GM21526 (cell line): Measurements from ENCODE around the gene WDR49.
A peak's percentile ranks its signal among the peaks of the same experiment; 100 is the strongest.
"Not testable (repeated sequence)": the region's sequence is repeated elsewhere in the genome, so short reads cannot be mapped to it uniquely, and the experiment has no call there.

ENCODE experiments used
- ATAC-seq: cut with Tn5 transposase; IDR thresholded peaks from one replicate; pipeline ENCODE4 v1.9.1; 2021; ENCODE audit warnings: moderate library complexity; ENCODE audit not compliant: unreplicated experiment, low FRiP score

WDR49 gene

DNA sequence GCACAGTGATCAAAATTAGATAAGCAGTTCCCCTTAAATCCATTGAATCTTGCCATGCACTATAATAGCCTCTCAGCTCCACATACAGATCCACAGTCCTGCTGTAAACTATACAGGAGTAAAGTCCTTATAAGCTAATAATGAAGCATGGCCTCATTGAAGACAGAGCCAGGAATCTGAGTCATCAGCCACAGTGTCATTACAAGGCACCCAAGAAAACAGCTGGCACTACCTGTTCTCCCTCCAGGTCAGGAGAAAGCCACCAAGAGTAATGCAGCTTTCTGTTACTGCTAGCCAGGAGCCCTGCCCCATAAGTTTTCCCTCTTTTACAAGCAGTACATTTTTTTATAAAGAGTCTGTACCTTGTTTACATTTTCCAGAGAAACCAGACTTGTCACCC lies 27.3 kb downstream of the WDR49 start:
- no peak for ATAC-seq

DNA sequence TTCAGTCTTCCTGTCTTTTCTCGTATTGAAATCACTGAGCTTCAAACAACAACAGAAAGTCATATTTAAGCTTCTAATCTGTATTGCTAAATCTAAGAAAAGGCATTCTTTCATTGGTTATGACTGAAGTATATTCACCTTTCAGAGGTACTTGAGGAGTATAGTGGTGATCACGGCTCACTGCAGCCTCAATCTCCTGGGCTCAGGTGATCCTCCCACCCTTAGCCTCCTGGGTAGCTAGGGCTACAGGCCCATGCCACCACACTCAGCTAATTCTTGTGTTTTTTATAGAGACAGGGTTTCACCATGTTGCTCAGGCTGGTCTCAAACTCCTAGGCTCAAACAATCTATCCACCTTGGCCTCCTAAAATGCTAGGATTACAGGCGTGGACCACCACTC lies 38.7 kb downstream of the WDR49 start:
- no peak for ATAC-seq

DNA sequence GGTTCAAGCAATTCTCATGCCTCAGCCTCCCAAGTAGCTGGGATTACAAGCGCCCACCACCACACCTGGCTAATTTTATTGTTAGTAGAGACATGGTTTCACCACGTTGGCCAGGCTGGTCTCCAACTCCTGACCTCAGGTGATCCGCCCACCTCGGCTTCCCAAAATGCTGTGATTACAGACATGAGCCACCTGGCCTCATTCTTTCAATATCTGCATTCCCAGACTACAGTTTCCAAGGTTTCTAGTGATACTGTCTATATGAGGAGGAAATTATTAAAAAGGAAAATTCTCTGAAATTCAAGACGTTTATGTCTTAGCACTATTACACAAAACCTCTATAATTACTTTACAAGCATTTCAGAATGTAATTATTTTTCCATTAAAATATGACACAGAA lies 39.5 kb downstream of the WDR49 start:
- not testable (repeated sequence) for ATAC-seq

DNA sequence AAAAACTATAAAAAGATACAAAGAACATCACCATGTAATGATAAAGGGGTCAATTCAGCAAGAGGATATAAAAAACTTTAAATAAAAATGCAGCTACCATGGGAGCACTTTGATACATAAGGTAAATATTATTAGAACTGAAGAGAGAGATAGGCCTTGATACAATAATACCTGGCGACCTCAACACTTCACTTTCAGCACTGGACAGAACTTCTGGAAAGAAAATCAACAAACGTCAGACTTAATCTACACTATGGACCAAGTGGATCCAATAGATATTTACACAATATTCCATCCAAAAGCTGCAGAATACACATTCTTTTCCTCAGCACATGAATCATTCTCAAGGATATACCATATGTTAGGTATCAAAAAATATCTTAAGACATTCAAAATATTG lies 42.0 kb downstream of the WDR49 start:
- ATAC-seq, result no peak

DNA sequence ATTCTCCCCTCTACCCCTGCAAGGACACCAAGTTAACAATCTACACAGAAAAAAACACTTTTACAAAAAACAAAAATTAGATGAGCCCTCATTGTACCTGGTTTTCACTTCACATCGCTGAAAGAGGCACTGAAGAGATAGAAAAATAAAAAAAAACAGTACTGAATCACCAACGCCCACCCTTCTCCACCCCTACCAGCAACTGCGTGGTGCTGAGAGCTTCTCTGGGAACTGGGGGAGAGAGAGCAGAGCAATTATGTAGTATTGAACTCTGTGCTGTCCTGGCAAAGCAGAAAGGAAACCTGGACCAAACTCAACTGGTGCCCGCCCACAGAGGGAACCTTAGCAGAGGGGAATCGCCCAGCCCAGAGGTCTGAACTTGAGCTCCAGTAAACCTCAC lies 44.6 kb downstream of the WDR49 start:
- no peak for ATAC-seq

DNA sequence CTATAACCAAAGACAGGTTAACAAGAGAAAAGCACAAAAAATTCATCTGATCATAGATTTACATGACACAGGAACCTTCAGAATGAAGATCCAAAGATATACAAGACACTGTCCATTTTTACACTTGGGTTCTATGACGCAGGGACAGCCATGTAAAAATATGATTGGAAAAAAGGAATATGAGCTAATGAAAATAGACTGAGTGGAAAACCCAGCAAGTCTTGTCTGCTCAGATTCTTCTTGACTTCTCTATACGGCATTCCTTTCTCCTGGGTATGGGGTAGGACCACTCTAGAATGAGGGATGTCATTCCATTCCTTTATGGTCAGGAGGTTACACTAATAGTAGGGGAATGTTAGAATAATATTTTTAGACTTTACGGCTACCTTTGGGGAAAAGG lies 46.9 kb downstream of the WDR49 start:
- ATAC-seq, result no peak

DNA sequence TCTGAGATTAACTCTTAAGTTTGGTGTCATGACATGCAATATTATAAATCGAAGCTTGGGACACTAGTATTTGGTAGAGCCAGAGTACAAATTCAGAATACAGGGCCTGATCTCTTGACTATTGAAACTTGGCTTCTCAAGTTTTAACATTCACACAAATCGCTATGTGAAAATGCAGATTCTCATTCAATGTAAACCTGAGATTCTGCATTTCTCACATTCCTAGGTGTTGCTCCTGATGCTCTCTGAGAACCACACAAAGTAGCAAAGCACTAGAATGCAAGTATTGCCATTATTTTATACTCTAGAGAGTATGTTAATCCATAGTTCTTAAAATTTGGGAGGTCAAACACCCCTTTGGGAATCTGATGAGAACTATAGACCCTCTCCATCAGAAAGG lies 47.9 kb downstream of the WDR49 start:
- no peak for ATAC-seq

DNA sequence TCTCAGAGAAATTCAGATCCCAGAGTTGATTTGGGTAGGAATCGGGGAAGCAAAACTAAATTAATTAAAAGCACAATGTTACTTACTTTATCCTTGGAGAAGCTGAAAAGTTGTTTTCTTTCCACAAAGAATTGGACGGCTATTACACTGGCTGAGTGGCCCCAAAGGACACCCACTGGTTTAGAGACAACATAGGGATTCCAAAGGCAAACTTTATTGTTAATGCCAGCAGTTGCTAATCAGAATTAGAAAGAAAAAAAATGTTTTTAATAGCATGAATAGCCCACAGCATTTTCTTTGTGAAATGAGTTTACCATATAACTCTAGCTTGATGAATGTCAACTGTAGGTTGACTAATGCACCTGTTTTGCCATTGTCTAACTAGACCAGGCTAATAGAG lies 51.7 kb downstream of the WDR49 start:
- ATAC-seq, result no peak

DNA sequence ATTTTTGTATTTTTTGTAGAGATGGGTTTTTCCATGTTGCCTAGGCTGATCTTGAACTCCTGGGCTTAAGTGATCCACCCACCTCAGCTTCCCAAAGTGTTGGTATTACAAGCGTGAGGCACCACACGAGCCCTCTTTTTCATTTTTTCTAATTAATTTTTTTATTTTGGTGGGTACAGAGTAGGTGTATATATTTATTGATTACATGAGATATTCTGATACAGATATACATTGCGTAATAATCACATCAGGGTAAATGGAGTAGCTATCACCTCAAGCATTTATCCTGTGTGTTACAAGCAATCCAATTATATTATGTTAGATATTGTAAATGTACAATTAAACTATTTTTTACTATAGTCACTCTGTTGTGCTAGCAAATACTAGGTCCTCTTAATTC lies 66.1 kb downstream of the WDR49 start:
- ATAC-seq, result no peak

DNA sequence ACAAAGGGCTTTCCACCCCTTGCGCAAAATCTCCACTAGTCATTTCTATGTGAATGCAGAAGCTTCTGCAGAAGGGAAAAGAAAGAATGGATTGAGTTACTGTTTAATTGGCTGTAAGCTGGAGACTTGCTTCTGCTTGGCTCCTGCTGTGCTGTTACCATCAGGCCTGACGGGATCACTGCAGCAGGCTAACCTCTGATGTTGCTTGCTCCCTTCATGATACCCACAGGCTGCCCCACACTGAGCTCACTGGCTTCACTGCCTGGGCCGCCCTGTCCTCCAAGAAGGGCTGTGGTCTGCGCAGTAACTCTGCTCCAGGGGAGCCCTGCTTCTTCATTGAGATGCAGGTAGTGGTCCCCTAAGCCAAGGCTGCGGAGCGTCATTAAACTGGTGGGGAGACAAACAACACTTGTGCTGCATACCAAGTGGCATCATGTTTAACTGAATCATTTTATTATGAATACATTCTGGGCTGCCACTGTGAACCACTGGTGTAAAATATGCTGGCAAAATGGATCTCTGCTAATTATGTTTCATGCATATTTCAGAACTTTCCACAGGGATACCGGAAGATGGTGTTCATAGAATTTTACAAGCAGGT lies 78.6 kb downstream of the WDR49 start:
- no peak for ATAC-seq

DNA sequence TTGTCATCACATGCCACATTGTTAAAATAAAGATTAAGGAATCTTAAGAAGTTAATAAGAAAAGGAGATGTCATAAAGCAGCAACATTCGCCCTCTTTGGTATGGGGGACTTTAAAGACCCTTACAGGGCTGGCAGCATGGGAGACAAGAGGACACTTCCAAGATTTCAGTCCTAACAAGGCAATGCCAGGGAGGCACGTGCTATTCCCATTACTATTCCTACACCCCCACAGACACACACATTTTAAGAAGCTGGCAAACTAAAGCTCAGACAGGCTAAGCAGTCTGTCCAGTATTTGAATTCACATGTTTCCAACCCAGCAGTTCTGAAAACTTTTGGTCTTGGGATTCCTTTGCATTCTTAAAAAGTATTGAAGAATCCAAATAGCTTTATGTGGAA lies 80.8 kb downstream of the WDR49 start:
- no peak for ATAC-seq

DNA sequence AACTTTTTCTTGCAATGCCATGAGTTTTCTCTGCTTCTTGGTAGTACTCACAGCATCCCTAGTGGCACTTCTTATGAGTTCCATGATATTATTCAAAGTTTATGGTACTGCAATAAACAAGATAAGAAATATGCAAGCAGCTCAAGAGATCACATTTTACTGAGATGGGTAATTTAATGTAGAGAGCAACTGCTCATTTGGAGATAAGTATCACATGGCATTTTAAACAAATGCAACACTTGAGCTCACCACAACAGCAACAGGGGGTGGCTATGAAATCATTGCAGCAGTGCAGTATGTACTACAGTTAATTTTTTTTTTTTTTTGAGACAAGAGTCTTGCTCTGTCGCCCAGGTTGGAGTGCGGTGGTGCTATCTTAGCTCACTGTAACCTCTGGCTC lies 85.1 kb downstream of the WDR49 start:
- no peak for ATAC-seq

DNA sequence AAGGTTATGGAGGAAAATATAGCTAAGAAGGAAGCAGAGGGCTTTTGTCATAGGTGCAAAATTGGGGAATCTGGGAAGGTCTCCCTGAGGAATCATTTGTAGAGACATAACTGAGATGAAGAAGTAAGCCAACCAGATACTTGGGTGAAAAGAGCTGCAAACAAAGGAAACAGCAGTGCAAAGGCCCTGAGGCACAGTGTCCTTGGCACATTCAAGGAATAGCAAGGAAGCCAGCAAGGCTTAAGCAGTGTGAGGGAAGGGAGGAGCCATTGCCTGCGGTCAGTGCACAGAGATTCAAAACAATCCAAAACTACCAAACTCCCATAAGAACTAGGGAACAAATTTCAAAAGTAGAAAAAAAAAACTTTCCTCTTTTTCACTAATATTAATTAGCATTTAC lies 88.3 kb downstream of the WDR49 start:
- ATAC-seq, result no peak

DNA sequence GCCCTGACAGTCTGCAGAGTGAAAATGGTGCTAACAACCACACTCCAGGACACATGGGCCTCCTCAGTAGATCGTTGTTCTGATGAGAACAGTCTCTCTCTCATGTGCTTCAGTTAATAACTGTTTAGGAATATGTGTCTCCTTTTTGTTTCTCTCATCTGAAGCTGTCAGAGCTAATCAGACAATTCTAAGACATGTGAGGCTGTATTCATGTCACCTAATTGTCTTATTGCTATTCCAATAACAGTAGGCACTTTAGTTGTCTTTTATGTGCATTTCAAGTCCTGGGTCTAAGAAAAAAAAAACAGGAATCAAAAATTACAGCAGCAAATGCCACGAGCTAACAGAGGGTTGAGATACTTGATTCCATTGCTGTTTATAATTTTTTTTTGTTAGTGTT lies 89.1 kb downstream of the WDR49 start:
- no peak for ATAC-seq

DNA sequence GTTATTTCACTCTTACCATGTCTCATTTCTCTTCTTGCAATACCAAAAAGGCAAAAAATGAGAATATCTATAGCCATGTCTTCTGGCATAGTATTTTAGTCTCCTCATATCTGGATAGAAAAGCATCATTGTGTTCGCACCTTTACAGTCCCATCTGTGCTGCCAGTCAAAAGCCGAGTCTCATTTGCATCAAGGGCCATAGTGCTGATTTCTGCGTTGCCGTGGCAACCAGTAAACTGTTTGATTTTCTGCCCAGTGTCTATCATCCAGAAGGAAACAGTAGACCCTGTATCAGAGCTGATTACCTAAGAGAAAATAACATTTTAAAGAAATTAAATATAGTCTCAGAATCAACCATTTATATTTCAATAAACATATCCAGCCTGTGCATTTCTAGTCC lies 93.8 kb downstream of the WDR49 start:
- ATAC-seq, result no peak

DNA sequence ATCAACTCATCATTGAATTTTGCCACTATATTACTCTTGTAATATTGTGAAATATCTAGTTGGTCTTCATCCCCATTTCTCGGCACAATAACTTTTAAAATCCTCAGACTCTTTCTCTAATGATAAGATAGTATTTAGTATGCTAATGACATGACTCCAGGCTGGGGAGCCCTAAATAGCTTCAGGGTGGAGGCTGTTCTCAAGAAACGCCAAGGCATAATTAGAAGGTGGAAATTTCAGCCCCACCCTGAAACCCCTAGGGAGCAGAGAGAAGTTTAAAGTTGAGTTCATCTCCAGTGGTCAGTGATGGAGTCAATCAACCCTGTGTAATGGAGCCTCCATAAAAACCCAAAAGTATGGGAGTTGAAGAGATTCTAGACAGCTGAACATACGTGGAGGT lies 98.8 kb downstream of the WDR49 start:
- no peak for ATAC-seq

DNA sequence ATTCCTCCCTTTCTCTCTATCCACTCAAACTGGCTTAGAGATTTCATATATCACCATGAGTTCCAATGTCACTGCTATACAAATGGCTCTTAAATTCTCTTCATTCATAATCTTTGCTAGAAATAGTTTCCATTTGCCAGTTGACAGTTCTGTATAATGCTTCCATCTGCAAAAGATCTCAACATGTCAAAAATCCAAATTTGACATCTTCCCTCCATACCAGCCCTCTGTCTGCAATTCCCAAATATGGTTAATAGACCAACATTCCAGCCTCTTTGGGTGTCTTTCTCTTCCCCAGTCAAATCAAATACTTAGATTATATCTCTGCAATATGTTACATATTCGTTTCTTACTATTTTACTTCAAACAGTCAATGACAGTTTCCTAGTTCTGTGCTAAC lies 115.7 kb downstream of the WDR49 start:
- no peak for ATAC-seq

DNA sequence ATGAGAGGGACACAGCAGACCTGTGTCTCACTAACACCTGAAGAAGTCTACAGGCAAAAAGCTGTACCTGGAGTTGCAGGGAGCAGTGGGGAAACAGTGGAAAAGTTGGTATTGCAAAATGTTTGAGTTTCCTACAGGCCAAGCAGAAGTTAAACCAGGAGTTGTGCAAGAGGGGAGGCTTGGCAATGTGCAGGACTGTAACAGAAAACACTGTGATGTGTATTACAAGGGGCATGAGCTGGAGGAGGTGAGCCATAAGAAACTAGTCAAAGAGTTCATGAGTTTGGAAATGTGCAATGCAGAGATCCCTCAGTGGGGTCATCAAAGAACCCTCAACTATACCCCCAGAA lies 132.8 kb downstream of the WDR49 start:
- ATAC-seq, result no peak

DNA sequence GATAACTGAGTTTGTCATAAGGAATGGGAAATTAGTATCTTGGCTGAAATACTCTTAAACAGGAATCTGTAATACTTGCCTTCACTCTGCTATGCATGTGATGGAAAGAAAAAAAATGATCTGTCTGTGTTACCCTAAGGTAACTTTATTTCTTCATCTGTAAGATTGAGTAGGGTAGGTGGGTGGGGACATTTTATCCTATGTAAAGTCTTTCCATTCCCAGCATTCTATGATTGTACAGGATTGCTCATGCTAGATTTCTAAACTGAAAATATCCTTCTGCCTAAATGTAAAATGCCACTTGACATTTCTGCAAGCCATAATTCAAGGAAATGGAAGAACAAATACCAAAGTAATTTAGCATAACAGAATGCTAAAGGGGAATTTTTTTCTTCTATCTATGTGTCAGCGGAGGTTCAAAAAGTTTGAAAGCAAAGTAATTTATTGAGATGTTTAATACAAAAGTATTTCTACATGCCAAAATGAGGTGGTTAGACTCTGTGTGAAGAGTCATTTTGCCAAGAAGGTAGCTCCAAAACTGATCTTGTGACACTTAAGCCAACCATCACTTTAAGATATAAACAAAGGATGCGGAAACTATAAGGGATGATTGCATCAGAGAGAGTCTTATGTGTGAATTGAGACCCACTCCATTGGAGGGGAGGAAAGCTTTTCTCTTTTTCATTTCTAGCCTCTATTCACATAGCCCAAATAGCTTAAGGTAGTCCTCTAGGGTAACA lies 133.3 kb downstream of the WDR49 start:
- ATAC-seq, result no peak

DNA sequence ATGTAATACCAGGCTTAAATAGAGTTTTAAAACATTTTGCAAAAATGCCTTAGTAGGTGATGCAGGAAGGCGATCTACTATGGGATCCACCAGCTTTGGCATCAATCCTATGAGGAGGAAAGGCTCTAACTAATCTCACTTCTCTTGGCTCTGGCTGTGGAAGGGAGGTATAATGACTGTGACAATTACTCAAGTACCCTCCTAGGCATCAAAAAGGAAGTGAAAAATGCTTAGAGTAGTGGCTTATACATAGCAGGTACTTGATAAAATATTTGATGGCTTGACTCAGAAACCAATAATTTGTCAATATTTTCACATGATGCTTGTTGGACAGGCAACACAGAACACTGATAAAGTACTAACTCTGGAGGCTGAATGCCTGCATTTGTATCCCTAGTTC lies 145.8 kb downstream of the WDR49 start:
- ATAC-seq, result peak; percentile 70

DNA sequence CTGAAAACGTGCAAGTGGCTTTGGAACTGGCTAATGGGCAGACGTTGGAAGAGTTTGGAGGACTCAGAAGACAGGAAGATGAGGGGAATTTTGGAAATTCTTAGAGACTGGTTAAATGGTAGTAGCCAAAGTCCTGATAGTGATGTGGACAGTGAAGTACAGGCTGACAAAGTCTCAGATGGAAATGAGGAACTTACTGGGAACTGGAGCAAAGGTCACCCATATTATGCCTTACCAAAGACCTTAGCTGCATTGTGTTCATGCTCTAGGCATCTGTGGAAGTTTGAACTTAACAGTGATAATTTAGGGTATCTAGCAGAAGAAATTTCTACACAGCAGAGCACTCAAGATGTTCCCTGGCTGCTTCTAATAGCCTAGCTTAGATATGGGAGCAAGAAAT lies 151.3 kb downstream of the WDR49 start:
- ATAC-seq, result no peak

DNA sequence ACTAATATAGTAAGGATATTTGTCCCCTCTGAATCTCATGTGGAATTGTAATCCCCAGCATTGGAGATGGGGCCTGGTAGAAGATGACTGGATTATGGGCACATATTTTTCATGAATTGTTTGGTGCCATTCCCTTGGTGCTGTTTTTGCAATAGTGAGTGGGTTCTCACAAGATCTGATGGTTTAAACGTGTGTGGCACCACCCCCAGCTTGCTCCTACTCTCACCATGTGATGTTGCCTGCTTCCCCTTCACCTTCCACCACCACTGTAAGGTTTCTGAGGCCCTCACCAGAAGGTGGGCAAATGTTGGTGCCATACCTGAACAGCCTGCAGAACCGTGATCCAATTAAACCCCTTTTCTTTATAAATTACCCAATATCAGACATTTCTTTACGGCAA lies 151.8 kb downstream of the WDR49 start:
- ATAC-seq, result no peak

DNA sequence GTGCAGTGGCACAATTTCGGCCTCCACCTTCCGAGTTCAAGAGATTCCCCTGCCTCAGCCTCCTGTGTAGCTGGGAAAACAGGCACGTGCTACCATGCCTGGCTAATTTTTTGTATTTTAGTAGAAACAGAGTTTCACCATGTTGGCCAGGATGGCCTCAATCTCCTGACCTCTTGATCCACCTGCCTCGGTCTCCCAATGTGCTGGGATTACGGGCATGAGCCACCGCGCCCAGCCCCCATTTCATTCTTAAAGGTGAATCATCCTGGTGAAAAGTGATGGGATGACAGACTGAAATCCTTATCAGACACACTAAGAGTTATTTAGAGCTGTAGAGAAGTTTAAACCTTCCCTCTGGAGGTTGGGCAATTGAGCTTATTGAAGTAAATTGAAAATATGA lies 155.8 kb downstream of the WDR49 start:
- ATAC-seq, result no peak
